GM19025 (cell line): ENCODE data around the gene GJB5.

Experiments used
- ATAC-seq: cut with Tn5 transposase; IDR thresholded peaks from one replicate; pipeline ENCODE4 v1.9.1; 2021; ENCODE audit warnings: mild to moderate bottlenecking, low read depth, moderate library complexity; ENCODE audit not compliant: unreplicated experiment

Gene GJB5

DNA sequence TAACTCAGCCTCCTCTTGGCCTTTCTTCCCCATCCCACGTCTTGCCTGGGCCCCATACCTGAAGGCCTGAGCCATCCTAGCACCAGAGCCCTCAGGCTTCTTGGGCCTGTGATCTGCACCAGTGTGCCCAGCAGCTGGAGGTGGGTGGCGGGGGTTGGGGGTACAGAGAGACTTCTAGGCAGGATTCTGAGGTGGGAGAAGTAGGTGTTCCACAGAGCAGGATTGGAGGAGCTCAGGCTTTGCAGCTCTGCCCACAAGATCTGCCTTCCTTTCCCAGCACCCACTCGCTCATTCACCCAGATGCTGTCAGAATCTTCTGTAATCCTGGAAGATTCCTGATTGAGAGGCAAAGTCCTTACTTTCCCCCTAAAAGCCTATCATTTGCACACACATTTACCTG is 10.0 kb upstream of the GJB5 start:
- ATAC-seq = no peak

DNA sequence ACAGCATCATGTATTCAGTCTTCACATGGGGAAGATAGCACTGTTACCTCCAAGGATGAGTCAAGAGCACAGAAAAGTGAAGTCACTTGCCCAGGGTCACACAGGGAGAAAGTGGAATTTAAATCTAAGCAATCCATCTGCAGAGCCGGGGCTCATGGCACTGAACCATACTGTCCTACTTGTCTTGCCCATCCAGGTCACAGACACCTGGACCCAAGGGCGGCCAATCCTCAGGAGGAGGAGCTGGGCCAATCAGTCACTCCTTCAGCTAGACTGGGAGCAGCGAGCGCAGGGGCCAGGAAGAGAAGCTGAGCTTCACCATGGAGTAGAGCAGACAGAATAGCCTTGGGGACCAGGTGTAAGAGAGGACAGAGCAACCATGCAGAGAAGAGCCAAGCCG is 9.2 kb upstream of the GJB5 start:
- ATAC-seq = no peak

DNA sequence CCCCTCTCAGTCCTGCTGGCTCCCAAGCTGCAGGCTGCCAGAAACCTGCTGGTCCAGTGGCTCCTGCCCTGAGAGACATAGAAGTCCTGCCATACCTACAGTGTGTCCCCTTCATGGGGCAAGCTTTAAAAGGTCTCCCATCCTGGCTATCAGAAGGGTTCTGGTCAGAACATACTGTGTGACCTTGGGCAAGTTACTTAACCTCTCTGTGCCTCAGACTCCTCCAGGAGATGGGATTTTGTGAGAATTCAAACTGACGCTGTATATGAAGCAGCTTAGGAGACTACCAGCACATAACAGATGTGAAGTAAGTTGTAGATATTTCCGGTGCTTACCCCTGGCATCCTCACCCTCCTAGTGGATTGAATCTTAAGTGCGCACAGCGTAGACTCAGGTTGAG is 8.7 kb upstream of the GJB5 start:
- no peak for ATAC-seq

DNA sequence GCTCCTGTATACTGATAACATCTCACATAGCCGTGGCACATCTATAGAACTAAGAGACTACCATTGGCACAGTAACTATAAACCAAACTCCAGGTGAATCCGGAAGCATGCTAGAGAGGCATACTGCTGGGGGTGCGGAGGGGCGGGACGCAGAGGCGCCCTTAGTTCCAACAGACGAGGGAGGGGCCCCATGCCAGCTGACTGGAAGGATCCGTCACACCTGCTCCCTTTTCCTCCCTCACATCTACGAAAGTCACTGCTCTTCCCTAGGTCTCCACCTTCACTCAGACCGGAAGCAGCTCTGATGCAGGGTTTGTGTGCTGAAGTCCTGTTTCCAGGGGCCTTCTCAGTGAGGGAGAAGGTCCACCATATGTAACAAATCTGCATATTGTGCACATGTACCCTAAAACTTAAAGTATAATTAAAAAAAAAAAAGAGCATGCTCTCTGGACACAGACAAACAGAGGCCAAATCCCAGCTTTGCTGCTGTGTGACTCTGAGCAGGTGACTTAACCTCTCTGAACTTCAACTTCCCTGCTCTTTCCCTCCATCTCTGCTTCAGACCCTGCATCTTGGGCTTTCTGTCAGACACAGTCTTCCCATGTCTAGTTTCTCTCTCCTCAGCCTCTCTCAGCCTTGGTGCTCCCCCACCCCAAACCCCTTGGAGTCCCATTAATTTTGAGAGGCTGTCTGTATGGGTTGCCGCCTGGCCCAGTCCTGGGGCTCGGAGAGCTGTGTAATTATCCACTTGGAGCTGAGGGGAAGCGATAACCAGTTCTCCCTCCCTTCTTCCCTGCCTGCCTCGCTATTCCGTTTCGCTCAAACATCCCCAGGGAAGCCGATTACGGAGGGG is 7.8 kb upstream of the GJB5 start:
- no peak for ATAC-seq

DNA sequence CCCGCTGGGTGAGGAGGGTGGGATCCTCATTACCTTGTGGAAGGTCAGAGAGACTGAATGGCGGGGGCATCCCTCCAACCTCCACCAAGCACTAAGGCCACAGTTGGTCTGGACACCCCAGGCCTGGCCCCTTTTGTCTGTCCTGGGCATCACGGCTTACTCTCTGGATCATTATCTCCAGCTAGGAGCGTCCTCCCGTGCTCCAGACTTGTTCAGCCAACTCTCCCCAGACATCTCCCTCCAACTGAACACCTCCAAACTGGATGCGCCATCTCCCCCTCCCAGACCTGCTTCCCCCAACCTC is 7.3 kb upstream of the GJB5 start:
- ATAC-seq = no peak

DNA sequence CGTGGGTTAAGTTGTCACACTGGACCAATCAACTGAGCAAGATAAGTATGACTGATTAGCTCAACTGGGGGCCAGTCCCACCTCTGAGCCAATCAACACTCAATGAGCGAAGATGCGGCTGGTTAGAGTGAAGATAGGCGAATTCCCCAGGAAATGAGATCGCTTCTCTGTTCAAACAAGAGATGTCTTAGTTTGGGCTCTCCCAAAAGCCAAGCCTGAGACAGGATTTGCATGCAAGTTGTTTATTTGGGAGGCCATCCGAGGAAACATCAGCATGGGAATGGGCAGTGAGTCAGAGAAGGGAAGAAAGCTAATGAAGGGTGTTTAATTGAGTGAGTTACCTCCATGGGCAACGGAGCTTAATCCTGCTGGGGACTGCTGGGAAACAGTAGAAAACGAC is 4.9 kb upstream of the GJB5 start:
- no peak for ATAC-seq

DNA sequence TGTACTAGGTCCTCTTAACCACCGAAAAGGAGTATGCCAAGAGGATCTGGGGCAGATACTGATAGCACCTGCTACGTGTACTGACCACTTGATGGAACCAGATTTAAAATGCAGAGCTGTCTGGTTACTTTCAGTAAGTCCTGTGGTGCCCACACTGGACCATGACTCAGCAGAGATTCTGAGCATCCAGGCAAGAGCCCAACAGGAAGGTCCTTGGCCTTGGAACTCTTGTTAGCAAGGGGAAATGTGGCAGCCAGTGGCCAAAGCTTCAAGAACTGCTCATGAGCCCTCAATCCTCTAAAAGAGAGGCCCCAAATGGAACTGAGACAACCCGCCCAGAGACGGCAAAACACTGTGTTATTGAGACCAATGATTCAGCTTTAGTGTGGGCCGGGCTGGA is 4.2 kb upstream of the GJB5 start:
- no peak for ATAC-seq

DNA sequence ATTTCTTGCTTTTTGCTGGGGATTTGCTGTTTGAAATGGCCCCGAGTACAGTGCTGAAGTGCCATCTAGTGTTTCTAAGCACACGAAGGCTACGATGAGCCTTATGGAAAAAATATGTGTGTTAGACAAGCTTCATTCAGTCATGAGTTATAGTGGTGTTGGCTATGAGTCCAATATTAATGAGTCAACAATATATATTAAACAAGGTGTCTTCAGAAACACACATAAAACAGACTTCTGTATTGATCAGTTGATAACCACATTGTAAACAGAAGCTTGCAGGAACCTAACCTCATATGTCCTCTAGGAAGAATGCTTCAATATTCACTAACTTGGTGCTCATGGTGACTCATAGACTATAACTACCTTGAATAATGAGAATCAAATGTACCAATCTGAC is 1.7 kb upstream of the GJB5 start:
- no peak for ATAC-seq

DNA sequence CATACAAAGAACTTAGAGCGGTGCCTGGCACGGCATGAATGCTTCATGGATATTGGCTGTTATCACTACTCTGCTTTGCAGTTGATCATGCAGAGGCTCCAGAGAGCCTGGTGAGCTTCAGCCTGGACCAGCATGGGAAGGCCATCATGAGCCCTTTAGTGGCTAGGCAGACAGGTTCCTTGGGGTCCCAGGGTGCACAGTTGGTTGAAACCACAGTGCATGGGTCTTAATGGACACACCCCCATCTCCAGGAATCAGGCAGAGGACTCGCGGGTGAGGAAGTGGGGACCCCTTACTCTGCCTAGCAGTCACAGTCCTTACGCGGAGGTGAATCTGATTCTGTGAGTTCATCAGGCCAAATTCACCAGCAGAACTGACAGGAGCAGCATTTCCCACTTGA is 1.1 kb downstream of the GJB5 start:
- ATAC-seq = no peak

DNA sequence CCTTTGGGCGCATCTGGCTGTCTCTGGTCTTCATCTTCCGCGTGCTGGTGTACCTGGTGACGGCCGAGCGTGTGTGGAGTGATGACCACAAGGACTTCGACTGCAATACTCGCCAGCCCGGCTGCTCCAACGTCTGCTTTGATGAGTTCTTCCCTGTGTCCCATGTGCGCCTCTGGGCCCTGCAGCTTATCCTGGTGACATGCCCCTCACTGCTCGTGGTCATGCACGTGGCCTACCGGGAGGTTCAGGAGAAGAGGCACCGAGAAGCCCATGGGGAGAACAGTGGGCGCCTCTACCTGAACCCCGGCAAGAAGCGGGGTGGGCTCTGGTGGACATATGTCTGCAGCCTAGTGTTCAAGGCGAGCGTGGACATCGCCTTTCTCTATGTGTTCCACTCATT is 2.5 kb downstream of the GJB5 start:
- ATAC-seq = no peak

DNA sequence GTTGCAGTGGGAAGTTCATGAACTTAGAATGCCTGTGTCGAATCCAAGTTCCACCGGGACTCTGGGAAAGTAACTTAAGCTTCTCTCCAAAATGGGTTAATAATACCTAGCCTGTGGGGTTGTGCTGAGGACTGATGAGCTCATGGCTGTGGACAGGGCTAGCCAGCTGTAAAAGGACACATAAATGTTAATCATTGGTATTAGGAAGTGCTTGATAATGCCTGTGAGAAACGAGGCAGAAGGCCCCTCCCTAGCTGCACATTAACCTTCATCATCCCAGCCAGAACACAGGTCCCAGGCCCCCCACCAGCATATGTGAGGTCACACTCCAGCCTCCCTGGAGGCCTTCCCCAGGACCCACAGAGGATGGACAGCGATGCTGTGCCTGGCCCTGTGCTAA is 3.9 kb downstream of the GJB5 start:
- no peak for ATAC-seq

DNA sequence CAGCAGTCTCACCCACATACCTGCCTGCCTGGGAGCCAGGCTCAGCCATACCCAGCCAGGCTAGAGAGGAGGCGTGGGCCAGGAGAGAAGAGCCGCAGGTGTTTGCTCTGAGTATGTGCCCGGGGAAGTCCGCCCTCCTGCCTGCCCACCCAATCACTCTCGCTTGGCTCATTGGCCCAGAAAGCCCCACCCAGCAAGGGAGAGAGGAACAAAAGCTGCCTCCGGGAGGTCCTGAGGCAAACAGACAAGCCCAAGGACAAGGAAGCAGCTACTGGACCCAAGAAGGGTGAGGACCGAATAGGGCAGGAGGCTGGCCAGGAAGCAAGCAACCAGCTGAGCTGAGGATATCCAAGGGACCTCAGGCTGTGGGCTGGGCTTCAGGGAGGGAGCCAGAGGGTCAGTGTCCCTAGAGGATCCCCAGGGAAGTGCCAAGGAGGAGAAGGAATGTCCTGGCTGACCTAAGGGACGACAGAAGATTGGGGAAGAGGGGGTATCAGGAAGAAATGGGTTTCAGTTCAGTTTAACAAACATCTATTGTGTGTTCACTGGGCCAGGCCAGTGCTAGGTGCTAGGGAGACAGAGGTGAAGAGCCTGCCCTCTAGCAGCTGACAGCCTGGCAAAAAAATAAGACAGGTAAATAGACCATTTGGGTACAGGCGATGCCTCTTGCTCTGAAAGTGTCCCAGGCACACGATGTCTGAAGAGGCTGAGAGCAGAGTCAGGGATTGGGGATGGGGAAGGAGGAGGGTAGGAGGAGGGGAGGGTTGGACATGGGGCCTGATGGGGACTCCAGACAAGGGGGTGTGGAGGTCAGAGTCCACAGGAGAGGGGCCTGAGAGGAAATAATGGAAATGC is 4.9 kb downstream of the GJB5 start, which contains the start of gene GJB4:
Gene GJB4, plus strand, starts transcription at position 238 of the 855 bp plus-strand sequence. CDS start 1,515 bp downstream, outside the sequence.
- no peak for ATAC-seq

DNA sequence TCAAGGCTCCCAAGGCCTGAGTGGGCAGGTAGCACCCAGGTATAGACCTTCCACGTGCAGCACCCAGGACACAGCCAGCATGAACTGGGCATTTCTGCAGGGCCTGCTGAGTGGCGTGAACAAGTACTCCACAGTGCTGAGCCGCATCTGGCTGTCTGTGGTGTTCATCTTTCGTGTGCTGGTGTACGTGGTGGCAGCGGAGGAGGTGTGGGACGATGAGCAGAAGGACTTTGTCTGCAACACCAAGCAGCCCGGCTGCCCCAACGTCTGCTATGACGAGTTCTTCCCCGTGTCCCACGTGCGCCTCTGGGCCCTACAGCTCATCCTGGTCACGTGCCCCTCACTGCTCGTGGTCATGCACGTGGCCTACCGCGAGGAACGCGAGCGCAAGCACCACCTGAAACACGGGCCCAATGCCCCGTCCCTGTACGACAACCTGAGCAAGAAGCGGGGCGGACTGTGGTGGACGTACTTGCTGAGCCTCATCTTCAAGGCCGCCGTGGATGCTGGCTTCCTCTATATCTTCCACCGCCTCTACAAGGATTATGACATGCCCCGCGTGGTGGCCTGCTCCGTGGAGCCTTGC is 6.4 kb downstream of the GJB5 start:
- ATAC-seq = no peak

DNA sequence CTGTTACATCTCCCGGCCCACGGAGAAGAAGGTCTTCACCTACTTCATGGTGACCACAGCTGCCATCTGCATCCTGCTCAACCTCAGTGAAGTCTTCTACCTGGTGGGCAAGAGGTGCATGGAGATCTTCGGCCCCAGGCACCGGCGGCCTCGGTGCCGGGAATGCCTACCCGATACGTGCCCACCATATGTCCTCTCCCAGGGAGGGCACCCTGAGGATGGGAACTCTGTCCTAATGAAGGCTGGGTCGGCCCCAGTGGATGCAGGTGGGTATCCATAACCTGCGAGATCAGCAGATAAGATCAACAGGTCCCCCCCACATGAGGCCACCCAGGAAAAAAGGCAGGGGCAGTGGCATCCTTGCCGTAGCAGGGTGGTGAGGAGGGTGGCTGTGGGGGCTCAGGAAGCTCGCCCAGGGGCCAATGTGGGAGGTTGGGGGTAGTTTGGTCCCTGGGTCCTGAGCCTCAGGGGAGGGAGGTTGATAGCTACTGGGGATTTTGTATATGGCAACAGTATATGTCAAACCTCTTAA is 7.0 kb downstream of the GJB5 start:
- ATAC-seq = no peak

DNA sequence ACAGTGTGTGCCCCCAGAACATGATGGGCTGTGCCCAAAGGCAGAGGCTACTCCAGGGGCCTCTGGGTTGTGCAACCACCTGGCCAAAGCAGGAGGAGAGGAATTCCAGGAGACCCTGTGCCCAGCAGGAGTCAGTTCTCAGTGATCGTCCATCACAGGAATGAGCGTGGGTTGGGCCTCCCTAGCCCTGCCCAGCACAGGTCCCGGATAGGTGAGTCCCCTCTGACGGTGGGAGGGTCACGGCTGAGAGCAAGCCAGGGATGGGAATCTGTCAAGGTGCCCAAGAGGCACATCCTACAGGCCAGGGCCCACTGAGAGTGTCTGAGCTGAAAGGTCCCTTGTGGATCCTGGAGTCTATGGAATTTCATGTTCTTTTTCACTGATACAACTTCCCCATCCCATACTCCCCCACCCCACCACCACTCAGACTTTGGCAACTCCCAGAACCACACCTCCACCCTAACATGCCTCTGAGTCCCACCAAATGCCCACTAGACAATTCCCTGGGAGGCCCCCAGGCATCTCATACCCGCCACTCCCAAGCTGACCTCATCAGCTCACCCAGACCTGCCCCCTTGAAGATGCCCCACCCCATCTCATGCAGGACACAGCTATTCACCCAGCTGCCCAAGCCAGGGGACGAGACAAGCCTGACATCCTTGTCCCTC is 7.8 kb downstream of the GJB5 start:
- ATAC-seq = no peak

DNA sequence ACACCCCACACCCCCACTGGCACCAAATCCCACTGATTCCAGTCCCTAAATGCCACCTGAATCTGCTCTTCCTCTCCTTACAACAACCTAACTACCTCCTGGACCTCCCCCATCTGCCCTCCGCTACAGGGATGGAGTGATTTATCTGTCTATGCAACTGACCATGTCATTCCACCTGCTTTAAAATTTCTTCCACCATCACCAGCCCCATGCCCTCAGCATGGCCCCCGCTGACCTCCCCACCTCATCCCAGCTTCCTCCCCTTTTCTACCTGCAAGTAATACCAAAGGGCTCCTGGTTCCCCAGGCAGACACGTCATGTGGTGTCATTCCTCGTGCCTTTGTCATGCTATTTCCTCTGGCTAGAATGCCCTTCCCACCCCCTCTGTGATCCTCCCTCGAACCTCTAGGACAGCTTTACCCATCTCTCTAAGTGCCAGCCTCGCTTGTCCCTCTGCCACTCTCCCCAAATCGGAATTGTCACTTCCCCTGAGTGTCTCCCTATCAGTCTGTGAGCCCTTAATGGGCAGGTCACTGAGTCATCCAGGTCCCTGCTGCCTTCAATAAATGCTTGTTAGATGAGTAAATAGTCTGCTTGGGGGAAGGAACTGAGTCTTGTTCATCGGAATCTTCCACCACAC is 8.4 kb downstream of the GJB5 start:
- no peak for ATAC-seq

DNA sequence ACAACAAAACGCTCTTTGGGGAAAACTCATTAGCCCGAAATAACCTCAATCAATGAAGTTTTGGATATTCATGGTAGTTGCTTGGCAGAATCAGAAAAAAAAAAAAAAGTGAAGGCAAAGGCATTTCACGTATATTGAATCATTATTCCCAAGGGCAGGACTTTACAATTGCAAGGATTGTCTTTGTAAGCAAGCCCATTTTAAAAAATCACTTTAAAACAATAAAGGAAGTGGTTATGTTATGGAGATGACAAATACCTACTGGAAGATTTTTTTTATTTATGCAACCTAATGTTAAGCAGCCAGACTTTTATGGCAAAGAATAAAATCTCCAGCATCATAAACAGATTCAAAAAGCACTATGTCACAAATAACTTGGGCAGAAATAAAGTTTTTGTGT is 14.0 kb downstream of the GJB5 start:
- no peak for ATAC-seq

DNA sequence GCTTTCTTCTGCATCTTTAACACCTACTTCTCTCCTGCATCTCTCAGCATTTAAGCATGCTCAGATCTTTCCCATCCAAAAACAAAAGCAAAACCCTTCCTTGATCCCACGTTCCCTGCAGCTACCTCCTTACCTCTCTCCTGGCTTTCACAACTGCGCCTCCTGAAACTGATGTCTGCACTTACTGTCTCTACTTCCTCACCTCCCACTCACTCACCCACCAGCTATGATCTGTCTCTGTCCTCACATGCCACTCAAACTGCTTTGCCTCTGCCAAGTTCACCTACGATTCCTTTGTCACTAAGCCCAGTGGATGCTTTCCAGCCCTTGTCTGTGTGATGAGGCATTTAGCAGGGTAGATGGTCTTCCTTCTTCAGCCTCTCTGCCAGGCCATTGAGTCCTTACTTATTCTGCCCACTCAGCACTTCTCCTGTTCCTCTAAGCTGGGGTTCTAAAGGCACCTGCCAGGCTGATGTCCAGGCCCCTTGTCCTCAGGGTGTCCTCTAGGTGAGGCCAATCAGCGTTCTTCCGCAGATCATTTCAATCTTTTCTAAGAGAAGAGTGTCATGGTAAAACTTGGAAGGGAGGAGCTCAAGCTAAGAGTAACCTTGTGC is 16.2 kb downstream of the GJB5 start:
- ATAC-seq = no peak

DNA sequence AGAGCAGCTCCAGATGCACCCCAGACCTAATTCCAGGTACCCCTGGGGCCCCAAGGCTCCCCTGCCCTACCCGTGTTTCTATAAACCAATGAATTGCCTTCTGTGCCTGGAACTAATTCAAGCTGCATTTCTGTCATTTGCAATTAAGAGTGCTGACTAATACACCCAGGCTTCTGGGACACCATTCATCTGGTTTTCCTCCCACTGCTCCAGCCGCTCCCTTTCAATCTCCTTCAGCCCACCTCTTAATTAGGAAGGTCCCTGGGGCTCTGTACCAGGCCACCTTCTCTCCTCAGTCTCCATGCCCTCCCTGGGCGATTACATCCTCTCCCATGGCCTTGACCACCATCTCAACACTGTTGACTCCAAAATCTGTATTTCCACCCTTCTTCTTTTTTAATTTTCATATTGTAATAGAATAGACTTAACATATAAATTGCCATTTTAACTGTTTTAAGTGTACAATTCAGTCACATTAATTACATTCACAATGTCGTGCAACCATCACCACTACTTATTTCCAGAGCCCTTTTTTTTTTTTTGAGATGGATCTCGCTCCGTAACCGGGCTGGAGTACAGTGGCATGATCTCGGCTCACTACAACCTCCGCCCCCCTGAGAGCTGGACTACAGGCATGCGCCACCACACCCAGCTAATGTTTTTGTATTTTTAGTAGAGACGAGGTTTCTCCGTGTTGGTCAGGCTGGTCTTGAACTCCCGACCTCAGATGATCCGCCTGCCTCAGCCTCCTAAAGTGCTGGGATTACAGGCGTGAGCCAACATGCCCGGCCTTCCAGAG is 16.9 kb downstream of the GJB5 start:
- no peak for ATAC-seq
